ENCODE data around the gene CTNND2.

DNA sequence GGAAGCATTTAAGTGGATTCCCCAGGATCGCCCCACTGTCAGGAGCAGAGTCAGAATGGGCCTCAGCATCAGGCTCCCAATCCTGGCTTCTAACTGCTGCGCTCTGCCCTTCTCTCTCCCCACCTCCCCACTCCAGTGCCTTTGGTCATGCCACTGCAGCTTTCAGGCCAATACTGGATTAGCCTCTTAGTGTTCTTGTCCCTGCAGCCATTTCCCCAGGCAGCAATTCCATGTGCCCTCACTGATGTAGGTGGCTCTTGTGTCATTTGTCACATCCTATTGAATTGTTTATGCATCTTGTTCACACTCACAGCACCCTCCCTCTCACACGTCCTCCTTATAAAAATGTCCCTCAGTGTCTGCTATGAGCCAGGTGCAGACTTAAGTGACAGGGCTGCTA, 599.0 kb downstream of the CTNND2 start:
- TF ChIP-seq, protein P1, sequence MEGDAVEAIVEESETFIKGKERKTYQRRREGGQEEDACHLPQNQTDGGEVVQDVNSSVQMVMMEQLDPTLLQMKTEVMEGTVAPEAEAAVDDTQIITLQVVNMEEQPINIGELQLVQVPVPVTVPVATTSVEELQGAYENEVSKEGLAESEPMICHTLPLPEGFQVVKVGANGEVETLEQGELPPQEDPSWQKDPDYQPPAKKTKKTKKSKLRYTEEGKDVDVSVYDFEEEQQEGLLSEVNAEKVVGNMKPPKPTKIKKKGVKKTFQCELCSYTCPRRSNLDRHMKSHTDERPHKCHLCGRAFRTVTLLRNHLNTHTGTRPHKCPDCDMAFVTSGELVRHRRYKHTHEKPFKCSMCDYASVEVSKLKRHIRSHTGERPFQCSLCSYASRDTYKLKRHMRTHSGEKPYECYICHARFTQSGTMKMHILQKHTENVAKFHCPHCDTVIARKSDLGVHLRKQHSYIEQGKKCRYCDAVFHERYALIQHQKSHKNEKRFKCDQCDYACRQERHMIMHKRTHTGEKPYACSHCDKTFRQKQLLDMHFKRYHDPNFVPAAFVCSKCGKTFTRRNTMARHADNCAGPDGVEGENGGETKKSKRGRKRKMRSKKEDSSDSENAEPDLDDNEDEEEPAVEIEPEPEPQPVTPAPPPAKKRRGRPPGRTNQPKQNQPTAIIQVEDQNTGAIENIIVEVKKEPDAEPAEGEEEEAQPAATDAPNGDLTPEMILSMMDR (IDR thresholded peaks at IDR 0.05 in 8 of 11, conservative IDR thresholded peaks at IDR 0.05 in 3 of 11), result no peak
- TF ChIP-seq POLR2A (IDR thresholded peaks at IDR 0.05), result no peak
- no peak for TF ChIP-seq POLR2AphosphoS5 (IDR thresholded peaks at IDR 0.05)
